ENCODE data around the gene HOXC10.

Gene HOXC10

GRCh38 chr12:54030889-54031471 lies 46.0 kb downstream of the HOXC10 start:
- DNase-seq, result no peak

- DNase-seq, result no peak
These were observed 46.5 kb downstream of the HOXC10 start for GRCh38 chr12:54031480-54031879.

- DNase-seq, result no peak
These were observed 47.2 kb downstream of the HOXC10 start for GRCh38 chr12:54032086-54032619.

GRCh38 chr12:54032627-54033100 lies 47.7 kb downstream of the HOXC10 start, which contains the start of gene HOXC5:
HOXC5 (plus strand) TSS chr12:54033050; CDS start chr12:54033123, 73 bp downstream.
- peak; percentile 59 for DNase-seq

- DNase-seq, result no peak
These were observed 48.4 kb downstream of the HOXC10 start for GRCh38 chr12:54033106-54033979.

- no peak for DNase-seq
These were observed 49.2 kb downstream of the HOXC10 start for GRCh38 chr12:54033980-54034784.

GRCh38 chr12:54034785-54035310 lies 49.9 kb downstream of the HOXC10 start:
- no peak for DNase-seq

- no peak for DNase-seq
These were observed 50.8 kb downstream of the HOXC10 start for GRCh38 chr12:54035568-54036264.

- DNase-seq, result no peak
These were observed 51.8 kb downstream of the HOXC10 start for GRCh38 chr12:54036620-54037359.

- no peak for DNase-seq
These were observed 52.7 kb downstream of the HOXC10 start for GRCh38 chr12:54037360-54038283.

GRCh38 chr12:54038284-54038870 lies 53.4 kb downstream of the HOXC10 start:
- DNase-seq, result no peak

- DNase-seq, result no peak
These were observed 54.0 kb downstream of the HOXC10 start for GRCh38 chr12:54038871-54039414.

- DNase-seq, result no peak
These were observed 54.6 kb downstream of the HOXC10 start for GRCh38 chr12:54039417-54040147.

Data from stimulated activated CD4-positive, alpha-beta T cell treated with anti-CD3 and anti-CD28 coated beads, Interleukin-4, amount 100 ng/mL, for 1 hour (primary cell).